Measurements from ENCODE around the gene DCST2. TPM values are rescaled to one million over a fixed set of nuclear protein-coding genes. Genes with fewer than 3 reads are reported as not detected.

Gene DCST2
- total and polyA plus RNA-seq, 10 of the 15 experiments (the other 5 are each of a cell fraction or from before 2014, with no cell fraction given), result 0.33 to 0.41 (median 0.36) TPM; not detected in 7

DNA sequence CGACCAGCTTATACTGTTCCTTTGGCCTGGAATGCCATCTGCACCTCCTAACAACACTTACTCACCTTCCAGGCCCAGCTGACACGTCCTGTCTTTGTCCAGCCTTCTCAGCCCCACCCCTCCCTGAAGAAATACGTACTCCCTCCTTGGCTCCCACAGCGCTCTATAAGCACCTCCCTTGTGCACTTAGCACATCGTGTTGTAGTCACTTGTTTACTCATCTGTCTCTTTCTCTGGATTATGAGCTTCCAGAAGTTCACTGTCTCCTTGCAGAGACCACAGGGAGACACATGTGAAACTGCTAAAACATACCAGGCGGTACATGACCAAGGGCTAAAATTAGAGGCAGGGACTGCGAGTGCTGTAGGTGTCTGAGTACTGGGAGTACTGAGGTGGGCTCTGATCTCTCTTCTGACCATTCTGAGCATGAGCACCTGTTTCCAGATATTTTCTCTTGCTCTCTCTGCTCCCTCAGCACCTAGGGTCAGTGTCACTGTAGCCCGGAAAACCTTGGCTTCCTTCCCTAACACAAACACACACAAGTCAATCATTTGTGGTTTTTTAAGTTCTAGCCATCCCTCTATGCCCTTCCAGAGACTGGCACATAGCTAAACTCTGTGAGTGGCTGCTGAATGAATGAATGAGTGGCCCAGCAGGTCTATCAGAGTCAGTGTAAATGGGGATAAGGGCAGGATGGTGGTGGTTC, 5.2 kb upstream of the DCST2 start:
- Histone ChIP-seq H3K4me1 (ENCODE audit: control insufficient read depth, insufficient read depth, low read length) (no peaks in the 10 kb centered on the region), H3K27ac (ENCODE audit: control insufficient read depth, insufficient read depth) (no peak overlapping the region), H4K20me1 (ENCODE audit: control insufficient read depth, insufficient read depth) (no peaks in the 10 kb centered on the region), H3K36me3 (ENCODE audit: control insufficient read depth in 2 of 2, insufficient read depth in 2 of 2, low read length in 1 of 2) (no peaks in the 10 kb centered on the region), H3K9ac (ENCODE audit: control insufficient read depth, insufficient read depth, low read length) (no peak overlapping the region), H3K4me3 (no peak overlapping the region), H3K9me3 (replicated peaks; ENCODE audit: control insufficient read depth, insufficient read depth, low read length) (no peaks in the 10 kb centered on the region), H3K4me2 (ENCODE audit: control insufficient read depth, insufficient read depth) (no peak overlapping the region), H3K27me3 (replicated peaks in 1 of 2; ENCODE audit: control insufficient read depth in 2 of 2, insufficient read depth in 2 of 2, low read length in 1 of 2) (peaks cover 5 to 8% of the 10 kb centered on the region in 2 experiments; a peak in 3 of 4 replicates), H3K79me2 (ENCODE audit: control insufficient read depth, insufficient read depth, low read length) (no peaks in the 10 kb centered on the region), H2AFZ (ENCODE audit: control insufficient read depth, low read depth, low read length) (no peak overlapping the region)
- RAD21 ChIA-PET (ENCODE audit: unreplicated experiment), result no interaction called here
- DNase-seq (ENCODE audit: low read depth, low spot score) (no peak), ATAC-seq (no peak), FAIRE-seq (no peak)
- WGBS (ENCODE audit: insufficient coverage, insufficient replicate concordance, low lambda C conversion rate, missing lambda C conversion rate), result 18% methylated on average over 8 of the region's 8 CpGs
- SMC1A ChIA-PET (ENCODE audit: uncharacterized antibody, unreplicated experiment), result interaction anchor here (0.9 to 1.3 kb wide), 2 partner anchors 21 to 46 kb away, joined by 3 read pairs; no protein-coding TSS in a partner anchor
- BruUV-seq (replicated peaks), result no TSS peak
- POLR2A ChIA-PET, result interaction anchor here (1.4 kb wide), 1 partner anchor 17 kb away, joined by 5 read pairs; no protein-coding TSS in a partner anchor
- TF ChIP-seq, protein P1, sequence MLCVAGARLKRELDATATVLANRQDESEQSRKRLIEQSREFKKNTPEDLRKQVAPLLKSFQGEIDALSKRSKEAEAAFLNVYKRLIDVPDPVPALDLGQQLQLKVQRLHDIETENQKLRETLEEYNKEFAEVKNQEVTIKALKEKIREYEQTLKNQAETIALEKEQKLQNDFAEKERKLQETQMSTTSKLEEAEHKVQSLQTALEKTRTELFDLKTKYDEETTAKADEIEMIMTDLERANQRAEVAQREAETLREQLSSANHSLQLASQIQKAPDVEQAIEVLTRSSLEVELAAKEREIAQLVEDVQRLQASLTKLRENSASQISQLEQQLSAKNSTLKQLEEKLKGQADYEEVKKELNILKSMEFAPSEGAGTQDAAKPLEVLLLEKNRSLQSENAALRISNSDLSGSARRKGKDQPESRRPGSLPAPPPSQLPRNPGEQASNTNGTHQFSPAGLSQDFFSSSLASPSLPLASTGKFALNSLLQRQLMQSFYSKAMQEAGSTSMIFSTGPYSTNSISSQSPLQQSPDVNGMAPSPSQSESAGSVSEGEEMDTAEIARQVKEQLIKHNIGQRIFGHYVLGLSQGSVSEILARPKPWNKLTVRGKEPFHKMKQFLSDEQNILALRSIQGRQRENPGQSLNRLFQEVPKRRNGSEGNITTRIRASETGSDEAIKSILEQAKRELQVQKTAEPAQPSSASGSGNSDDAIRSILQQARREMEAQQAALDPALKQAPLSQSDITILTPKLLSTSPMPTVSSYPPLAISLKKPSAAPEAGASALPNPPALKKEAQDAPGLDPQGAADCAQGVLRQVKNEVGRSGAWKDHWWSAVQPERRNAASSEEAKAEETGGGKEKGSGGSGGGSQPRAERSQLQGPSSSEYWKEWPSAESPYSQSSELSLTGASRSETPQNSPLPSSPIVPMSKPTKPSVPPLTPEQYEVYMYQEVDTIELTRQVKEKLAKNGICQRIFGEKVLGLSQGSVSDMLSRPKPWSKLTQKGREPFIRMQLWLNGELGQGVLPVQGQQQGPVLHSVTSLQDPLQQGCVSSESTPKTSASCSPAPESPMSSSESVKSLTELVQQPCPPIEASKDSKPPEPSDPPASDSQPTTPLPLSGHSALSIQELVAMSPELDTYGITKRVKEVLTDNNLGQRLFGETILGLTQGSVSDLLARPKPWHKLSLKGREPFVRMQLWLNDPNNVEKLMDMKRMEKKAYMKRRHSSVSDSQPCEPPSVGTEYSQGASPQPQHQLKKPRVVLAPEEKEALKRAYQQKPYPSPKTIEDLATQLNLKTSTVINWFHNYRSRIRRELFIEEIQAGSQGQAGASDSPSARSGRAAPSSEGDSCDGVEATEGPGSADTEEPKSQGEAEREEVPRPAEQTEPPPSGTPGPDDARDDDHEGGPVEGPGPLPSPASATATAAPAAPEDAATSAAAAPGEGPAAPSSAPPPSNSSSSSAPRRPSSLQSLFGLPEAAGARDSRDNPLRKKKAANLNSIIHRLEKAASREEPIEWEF (IDR thresholded peaks at IDR 0.05; ENCODE audit: insufficient replicate concordance, low read depth, low read length), result no peak
- no peak for TF ChIP-seq SUPT20H (IDR thresholded peaks at IDR 0.05; ENCODE audit: borderline replicate concordance, control insufficient read depth, low read depth, low read length)
- TF ChIP-seq, protein P2, sequence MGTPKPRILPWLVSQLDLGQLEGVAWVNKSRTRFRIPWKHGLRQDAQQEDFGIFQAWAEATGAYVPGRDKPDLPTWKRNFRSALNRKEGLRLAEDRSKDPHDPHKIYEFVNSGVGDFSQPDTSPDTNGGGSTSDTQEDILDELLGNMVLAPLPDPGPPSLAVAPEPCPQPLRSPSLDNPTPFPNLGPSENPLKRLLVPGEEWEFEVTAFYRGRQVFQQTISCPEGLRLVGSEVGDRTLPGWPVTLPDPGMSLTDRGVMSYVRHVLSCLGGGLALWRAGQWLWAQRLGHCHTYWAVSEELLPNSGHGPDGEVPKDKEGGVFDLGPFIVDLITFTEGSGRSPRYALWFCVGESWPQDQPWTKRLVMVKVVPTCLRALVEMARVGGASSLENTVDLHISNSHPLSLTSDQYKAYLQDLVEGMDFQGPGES (IDR thresholded peaks at IDR 0.05), result no peak
- no peak for TF ChIP-seq SPI1 (IDR thresholded peaks at IDR 0.05; ENCODE audit: borderline replicate concordance, insufficient read depth, low read depth, low read length)
- TF ChIP-seq SREBF2 (IDR thresholded peaks at IDR 0.05; ENCODE audit: low read length), result no peak
- no peak for TF ChIP-seq ZNF274 (IDR thresholded peaks at IDR 0.05; ENCODE audit: insufficient read depth, insufficient read length)
- no peak for TF ChIP-seq HCFC1 (IDR thresholded peaks at IDR 0.05; ENCODE audit: low read length)
- no peak for TF ChIP-seq EGR1 (IDR thresholded peaks at IDR 0.05; ENCODE audit: borderline replicate concordance in 1 of 2, low read depth in 2 of 2, low read length in 2 of 2)
- TF ChIP-seq JUNB (IDR thresholded peaks at IDR 0.05), result no peak
- TF ChIP-seq, protein P3, sequence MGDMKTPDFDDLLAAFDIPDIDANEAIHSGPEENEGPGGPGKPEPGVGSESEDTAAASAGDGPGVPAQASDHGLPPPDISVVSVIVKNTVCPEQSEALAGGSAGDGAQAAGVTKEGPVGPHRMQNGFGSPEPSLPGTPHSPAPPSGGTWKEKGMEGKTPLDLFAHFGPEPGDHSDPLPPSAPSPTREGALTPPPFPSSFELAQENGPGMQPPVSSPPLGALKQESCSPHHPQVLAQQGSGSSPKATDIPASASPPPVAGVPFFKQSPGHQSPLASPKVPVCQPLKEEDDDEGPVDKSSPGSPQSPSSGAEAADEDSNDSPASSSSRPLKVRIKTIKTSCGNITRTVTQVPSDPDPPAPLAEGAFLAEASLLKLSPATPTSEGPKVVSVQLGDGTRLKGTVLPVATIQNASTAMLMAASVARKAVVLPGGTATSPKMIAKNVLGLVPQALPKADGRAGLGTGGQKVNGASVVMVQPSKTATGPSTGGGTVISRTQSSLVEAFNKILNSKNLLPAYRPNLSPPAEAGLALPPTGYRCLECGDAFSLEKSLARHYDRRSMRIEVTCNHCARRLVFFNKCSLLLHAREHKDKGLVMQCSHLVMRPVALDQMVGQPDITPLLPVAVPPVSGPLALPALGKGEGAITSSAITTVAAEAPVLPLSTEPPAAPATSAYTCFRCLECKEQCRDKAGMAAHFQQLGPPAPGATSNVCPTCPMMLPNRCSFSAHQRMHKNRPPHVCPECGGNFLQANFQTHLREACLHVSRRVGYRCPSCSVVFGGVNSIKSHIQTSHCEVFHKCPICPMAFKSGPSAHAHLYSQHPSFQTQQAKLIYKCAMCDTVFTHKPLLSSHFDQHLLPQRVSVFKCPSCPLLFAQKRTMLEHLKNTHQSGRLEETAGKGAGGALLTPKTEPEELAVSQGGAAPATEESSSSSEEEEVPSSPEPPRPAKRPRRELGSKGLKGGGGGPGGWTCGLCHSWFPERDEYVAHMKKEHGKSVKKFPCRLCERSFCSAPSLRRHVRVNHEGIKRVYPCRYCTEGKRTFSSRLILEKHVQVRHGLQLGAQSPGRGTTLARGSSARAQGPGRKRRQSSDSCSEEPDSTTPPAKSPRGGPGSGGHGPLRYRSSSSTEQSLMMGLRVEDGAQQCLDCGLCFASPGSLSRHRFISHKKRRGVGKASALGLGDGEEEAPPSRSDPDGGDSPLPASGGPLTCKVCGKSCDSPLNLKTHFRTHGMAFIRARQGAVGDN (IDR thresholded peaks at IDR 0.05), result no peak
- intact Hi-C loops (cut with micrococcal nuclease; ENCODE audit: unreplicated experiment), result no loop called here
- in situ Hi-C loops (cut with MboI), result no loop called here
- CTCF ChIA-PET, result interaction anchor here (1.2 to 1.5 kb wide), 2 partner anchors 21 to 492 kb away, joined by 3 to 4 read pairs; no protein-coding TSS in a partner anchor
